ENCODE data around the gene ISOC1. TPM values are rescaled to one million over a fixed set of nuclear protein-coding genes. Genes with fewer than 3 reads are reported as not detected.

Gene ISOC1
- total RNA-seq (2016; rRNA removed; fragmentation: Illumina TruSeq; extraction: Trizol), result 51.3 and 65.0 TPM in 2 replicates
- total RNA-seq (2016; cell fraction: cytosol; rRNA removed; fragmentation: Illumina TruSeq; extraction: Trizol; ENCODE audit: low read depth), result 15.5 and 15.7 TPM in 2 replicates
- 51.7 and 63.3 TPM in 2 replicates for total RNA-seq (2016; cell fraction: insoluble cytoplasmic fraction; rRNA removed; fragmentation: Illumina TruSeq; extraction: Trizol)
- total RNA-seq (2016; cell fraction: membrane; rRNA removed; fragmentation: Illumina TruSeq; extraction: Trizol), result 27.2 and 27.5 TPM in 2 replicates
- 35.1 and 38.5 TPM in 2 replicates for total RNA-seq (2016; cell fraction: nucleus; rRNA removed; fragmentation: Illumina TruSeq; extraction: Trizol)
- 22.1 and 25.7 TPM in 2 replicates for polyA plus RNA-seq (2011; rRNA removed)
- polyA plus RNA-seq (2011; cell fraction: cytosol; rRNA removed), result 16.8 and 22.5 TPM in 2 replicates
- polyA plus RNA-seq (2011; cell fraction: nucleus; rRNA removed), result 11.6 and 11.8 TPM in 2 replicates
- polyA plus RNA-seq (2012), result 22.3 and 26.6 TPM in 2 replicates
- polyA plus RNA-seq (2016; cell fraction: cytosol; fragmentation: Illumina TruSeq; extraction: Trizol; ENCODE audit: low read depth), result 6.3 and 8.5 TPM in 2 replicates
- polyA plus RNA-seq (2016; cell fraction: insoluble cytoplasmic fraction; fragmentation: Illumina TruSeq; extraction: Trizol; ENCODE audit: low read depth), result 89.1 and 90.6 TPM in 2 replicates
- 21.1 and 21.2 TPM in 2 replicates for polyA plus RNA-seq (2016; cell fraction: membrane; fragmentation: Illumina TruSeq; extraction: Trizol; ENCODE audit: low read depth)
- polyA plus RNA-seq (2016; cell fraction: nucleus; fragmentation: Illumina TruSeq; extraction: Trizol; ENCODE audit: insufficient read depth, low read depth), result 52.9 and 62.0 TPM in 2 replicates
- polyA minus RNA-seq (2011; rRNA and poly(A)+ RNA removed; ENCODE audit: low replicate concordance), result 30.2 and 33.7 TPM in 2 replicates
- 20.3 and 24.0 TPM in 2 replicates for polyA minus RNA-seq (2011; cell fraction: cytosol; rRNA and poly(A)+ RNA removed)
- polyA minus RNA-seq (2011; cell fraction: nucleus; rRNA and poly(A)+ RNA removed), result 37.9 and 43.9 TPM in 2 replicates
- percentile 93 among the genes with signal in this experiment for Bru-seq, nascent RNA
- percentile 93 among the genes with signal in this experiment for BruChase-seq, experiment 1, labeled RNA remaining after a 6-hour chase
- BruChase-seq, experiment 2, labeled RNA remaining after a 2-hour chase, result percentile 94 among the genes with signal in this experiment
- long read RNA-seq, experiment 1, transcript ISOC1-201 (5 exons, 1,940 nt), result major isoform, 94 of 97 reads
- long read RNA-seq, experiment 1, partial matches to known transcripts, result 1 of 97 reads
- long read RNA-seq, experiment 1, other reads (novel, unspliced or antisense), result 2 of 97 reads
- long read RNA-seq, experiment 2, transcript ISOC1-201 (5 exons, 1,940 nt), result major isoform, 24 of 50 reads
- long read RNA-seq, experiment 2, partial matches to known transcripts, result 1 of 50 reads
- long read RNA-seq, experiment 2, other reads (novel, unspliced or antisense), result 25 of 50 reads

DNA sequence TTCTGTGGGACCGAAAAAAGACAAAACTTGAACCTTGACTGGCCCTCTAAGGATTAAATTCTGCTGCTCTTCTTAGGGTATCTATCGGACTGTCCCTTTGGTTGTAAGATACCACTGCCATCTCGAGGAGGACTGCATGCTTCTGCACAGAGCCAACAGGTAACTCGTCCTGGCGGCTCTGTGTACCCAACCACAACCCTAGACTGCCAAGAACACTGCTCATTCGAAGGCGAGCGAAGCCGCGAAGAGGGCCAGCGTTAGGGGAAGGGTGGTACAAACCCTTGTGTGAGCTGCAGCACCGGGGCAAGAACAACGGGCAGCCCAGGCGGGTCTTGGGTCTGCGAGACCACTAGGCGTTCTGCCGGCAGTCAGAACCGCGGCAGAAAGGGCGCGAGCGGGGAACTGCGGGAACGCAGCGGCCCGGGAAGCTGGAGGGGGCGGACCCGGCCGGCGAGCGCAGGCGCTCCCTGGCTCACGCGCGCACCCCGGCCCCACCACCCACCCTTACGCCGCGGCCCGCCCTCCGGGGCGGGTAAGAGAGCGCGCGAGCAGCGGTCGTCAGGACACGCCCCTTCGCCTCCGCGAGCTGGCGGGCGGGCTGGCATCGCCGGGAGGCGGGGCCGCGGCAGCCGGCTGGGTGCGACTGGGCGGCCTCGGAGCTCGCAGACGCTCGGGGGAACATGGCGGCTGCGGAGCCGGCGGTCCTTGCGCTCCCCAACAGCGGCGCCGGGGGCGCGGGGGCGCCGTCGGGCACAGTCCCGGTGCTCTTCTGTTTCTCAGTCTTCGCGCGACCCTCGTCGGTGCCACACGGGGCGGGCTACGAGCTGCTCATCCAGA lies at the start of gene ISOC1:
ISOC1 (plus strand) TSS at position 663 of the 837 bp plus-strand sequence; CDS start at position 681, 18 bp downstream.
- no peaks in the 10 kb centered on the region for H3K9me3 ChIP-seq (ENCODE audit: low read length)
- H3K79me2 ChIP-seq (ENCODE audit: insufficient read depth, low read length), result peaks cover 39% of the 10 kb centered on the region
- H3K9ac ChIP-seq (ENCODE audit: insufficient read depth, low read depth, low read length), result peak within 1 kb of the TSS; percentile 99
- no peaks in the 10 kb centered on the region for H4K20me1 ChIP-seq (ENCODE audit: insufficient read depth, low read length)
- H3K36me3 ChIP-seq (replicated peaks in 1 of 2; ENCODE audit: control insufficient read depth in 1 of 2, insufficient read depth in 2 of 2, low read length in 2 of 2), result peaks cover 1 to 3% of the 10 kb centered on the region in 2 experiments; a peak in 1 of 5 replicates
- peak; percentile 73 for DNase-seq (ENCODE audit: low spot score)
- POLR2A ChIA-PET, result interaction anchor here (1.3 to 1.6 kb wide), 5 partner anchors 8 to 32 kb away, joined by 3 to 8 read pairs (median 5); no protein-coding TSS in a partner anchor
- intact Hi-C loops (cut with micrococcal nuclease; ENCODE audit: unreplicated experiment), result loop anchor here (1.0 to 10.0 kb wide), 2 partner anchors 41 to 1580 kb away; partner anchors contain the start of gene PRRC1
- peak; percentile 89 for ATAC-seq
- no peaks in the 10 kb centered on the region for H3K27me3 ChIP-seq (ENCODE audit: control insufficient read depth in 1 of 2, insufficient read depth in 2 of 2, low read length in 2 of 2)
- in situ Hi-C loops (cut with HindIII; ENCODE audit: extremely low pct_ligation_motif_present, low pct_unique_long_range_greater_than_20kb), result loop anchor here (25.0 kb wide), 1 partner anchor 1532 kb away; no protein-coding TSS in a partner anchor
- H3K4me2 ChIP-seq (ENCODE audit: low read depth, low read length), result peak within 1 kb of the TSS; percentile 97
- peaks cover 51% of the 10 kb centered on the region for H3K4me1 ChIP-seq (ENCODE audit: insufficient read depth, low read length)
- FAIRE-seq, result no peak
- peak within 1 kb of the TSS; percentile 80 to 99 (median 94) for H3K4me3 ChIP-seq (replicated peaks in 1 of 3; ENCODE audit: insufficient read depth in 1 of 3, low read depth in 2 of 3, low read length in 3 of 3)
- 7% methylated on average over 9 of the region's 87 CpGs for WGBS (ENCODE audit: low lambda C conversion rate)
- peak within 1 kb of the TSS; percentile 83 for H2AFZ ChIP-seq (ENCODE audit: low read length)
- BruUV-seq (replicated peaks), result no TSS peak
- peak within 1 kb of the TSS; percentile 100 for H3K27ac ChIP-seq (ENCODE audit: extremely low read length, insufficient read depth, low read length)
- CTCF ChIA-PET (ENCODE audit: low intra/inter-chr PET ratio, low total read pairs), result no interaction called here
- TF ChIP-seq, protein P1, sequence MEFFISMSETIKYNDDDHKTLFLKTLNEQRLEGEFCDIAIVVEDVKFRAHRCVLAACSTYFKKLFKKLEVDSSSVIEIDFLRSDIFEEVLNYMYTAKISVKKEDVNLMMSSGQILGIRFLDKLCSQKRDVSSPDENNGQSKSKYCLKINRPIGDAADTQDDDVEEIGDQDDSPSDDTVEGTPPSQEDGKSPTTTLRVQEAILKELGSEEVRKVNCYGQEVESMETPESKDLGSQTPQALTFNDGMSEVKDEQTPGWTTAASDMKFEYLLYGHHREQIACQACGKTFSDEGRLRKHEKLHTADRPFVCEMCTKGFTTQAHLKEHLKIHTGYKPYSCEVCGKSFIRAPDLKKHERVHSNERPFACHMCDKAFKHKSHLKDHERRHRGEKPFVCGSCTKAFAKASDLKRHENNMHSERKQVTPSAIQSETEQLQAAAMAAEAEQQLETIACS (CRISPR knock-in tag; IDR thresholded peaks at IDR 0.05), result peak; percentile 83
- TF ChIP-seq, protein P2, sequence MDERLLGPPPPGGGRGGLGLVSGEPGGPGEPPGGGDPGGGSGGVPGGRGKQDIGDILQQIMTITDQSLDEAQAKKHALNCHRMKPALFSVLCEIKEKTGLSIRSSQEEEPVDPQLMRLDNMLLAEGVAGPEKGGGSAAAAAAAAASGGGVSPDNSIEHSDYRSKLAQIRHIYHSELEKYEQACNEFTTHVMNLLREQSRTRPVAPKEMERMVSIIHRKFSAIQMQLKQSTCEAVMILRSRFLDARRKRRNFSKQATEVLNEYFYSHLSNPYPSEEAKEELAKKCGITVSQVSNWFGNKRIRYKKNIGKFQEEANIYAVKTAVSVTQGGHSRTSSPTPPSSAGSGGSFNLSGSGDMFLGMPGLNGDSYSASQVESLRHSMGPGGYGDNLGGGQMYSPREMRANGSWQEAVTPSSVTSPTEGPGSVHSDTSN (CRISPR knock-in tag; IDR thresholded peaks at IDR 0.05), result no peak
- TF ChIP-seq ELF3 (CRISPR knock-in tag; IDR thresholded peaks at IDR 0.05), result no peak
- TF ChIP-seq, protein P3, sequence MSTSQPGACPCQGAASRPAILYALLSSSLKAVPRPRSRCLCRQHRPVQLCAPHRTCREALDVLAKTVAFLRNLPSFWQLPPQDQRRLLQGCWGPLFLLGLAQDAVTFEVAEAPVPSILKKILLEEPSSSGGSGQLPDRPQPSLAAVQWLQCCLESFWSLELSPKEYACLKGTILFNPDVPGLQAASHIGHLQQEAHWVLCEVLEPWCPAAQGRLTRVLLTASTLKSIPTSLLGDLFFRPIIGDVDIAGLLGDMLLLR (CRISPR knock-in tag; IDR thresholded peaks at IDR 0.05), result peak; percentile 52
- no peak for TF ChIP-seq SP140L (CRISPR knock-in tag; IDR thresholded peaks at IDR 0.05; ENCODE audit: borderline replicate concordance)
- no peak for TF ChIP-seq SOX6 (IDR thresholded peaks at IDR 0.05)
- 0 out of 2 replicates have a peak, but pooled peaks have one; percentile 10 for TF ChIP-seq SOX6 (CRISPR knock-in tag; IDR thresholded peaks at IDR 0.05)
- peak; percentile 68; the same call in 1 of the 2 replicates for TF ChIP-seq ARNTL (CRISPR knock-in tag; IDR thresholded peaks at IDR 0.05)
- TF ChIP-seq POLR2G (IDR thresholded peaks at IDR 0.05; ENCODE audit: low read depth, low read length), result peak; percentile 71
- peak; percentile 32 for TF ChIP-seq IKZF4 (CRISPR knock-in tag; IDR thresholded peaks at IDR 0.05; ENCODE audit: borderline replicate concordance, low read depth, not compliant biosample characterization)
- TF ChIP-seq, protein P4, sequence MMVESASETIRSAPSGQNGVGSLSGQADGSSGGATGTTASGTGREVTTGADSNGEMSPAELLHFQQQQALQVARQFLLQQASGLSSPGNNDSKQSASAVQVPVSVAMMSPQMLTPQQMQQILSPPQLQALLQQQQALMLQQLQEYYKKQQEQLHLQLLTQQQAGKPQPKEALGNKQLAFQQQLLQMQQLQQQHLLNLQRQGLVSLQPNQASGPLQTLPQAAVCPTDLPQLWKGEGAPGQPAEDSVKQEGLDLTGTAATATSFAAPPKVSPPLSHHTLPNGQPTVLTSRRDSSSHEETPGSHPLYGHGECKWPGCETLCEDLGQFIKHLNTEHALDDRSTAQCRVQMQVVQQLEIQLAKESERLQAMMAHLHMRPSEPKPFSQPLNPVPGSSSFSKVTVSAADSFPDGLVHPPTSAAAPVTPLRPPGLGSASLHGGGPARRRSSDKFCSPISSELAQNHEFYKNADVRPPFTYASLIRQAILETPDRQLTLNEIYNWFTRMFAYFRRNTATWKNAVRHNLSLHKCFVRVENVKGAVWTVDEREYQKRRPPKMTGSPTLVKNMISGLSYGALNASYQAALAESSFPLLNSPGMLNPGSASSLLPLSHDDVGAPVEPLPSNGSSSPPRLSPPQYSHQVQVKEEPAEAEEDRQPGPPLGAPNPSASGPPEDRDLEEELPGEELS (CRISPR knock-in tag; IDR thresholded peaks at IDR 0.05), result 0 out of 2 replicates have a peak, but pooled peaks have one; percentile 14
